Esophagus squamous epithelium (tissue), 5 donors: ENCODE measurements around the gene CDK17. TPM values are rescaled to one million over a fixed set of nuclear protein-coding genes. Genes with fewer than 3 reads are reported as not detected.

Experiments used
- DNase-seq: peaks from one replicate; lab custom pipeline; 2025; lab: John Stamatoyannopoulos, UW
- H3K27ac ChIP-seq, 4 donors: fragments of 200-600 bp; sonication (generic); one replicate each; pipeline ENCODE4 v1.5.1; 2016 to 2019; ENCODE audit warnings: mild to moderate bottlenecking in 1 of 4
- H3K27me3 ChIP-seq, 4 donors: fragments of 200-600 bp; sonication (generic); 1 replicate in 3 of 4; 2 replicates in 1 of 4; pipeline versions ENCODE4 v1.5.1 to v1.6.0; 2017 to 2021; ENCODE audit warnings: antibody characterized with exemption in 1 of 4
- H3K36me3 ChIP-seq, 3 donors: fragments of 200-600 bp; sonication (generic); one replicate each; pipeline ENCODE4 v1.5.1; 2016 to 2019
- H3K4me1 ChIP-seq, 3 donors: fragments of 200-600 bp; sonication (generic); one replicate each; pipeline ENCODE4 v1.5.1; 2017 to 2019
- H3K4me3 ChIP-seq, 4 donors: fragments of 200-600 bp; sonication (generic); 1 replicate in 3 of 4; 2 replicates in 1 of 4; pipeline ENCODE4 v1.5.1; 2016 to 2019; ENCODE audit warnings: mild to moderate bottlenecking in 2 of 4, moderate library complexity in 1 of 4
- H3K9me3 ChIP-seq, 3 donors: fragments of 200-600 bp; sonication (generic); one replicate each; pipeline ENCODE4 v1.5.1; 2016 to 2019
- POLR2A ChIP-seq, 4 donors: fragments of 450-650 bp; IDR thresholded peaks; one replicate each; pipeline ENCODE4 v1.6.1; 2017; ENCODE audit warnings: antibody characterized with exemption in 4 of 4, mild to moderate bottlenecking in 4 of 4, moderate library complexity in 3 of 4
- WGBS, 2 donors: methylation state at CpG; one replicate each; pipeline ENCODE4 v1.1.5; 2018; 5-methylcytosine and 5-hydroxymethylcytosine counted together
- intact Hi-C: fragments of 100-400 bp; cut with DNase I; formaldehyde crosslinking; loops from one replicate; pipeline ENCODE4 v1.15.0; 2022
- total RNA-seq, 4 donors: library from RNA; depleted of rRNA; stranded (reverse); fragments of >200 nt; gene quantifications; one replicate each; pipeline ENCODE4 v1.1.0, GENCODE V29; 2016
- TF ChIP-seq, protein P1 (sequence below), 6 experiments: fragments of 450-650 bp in 4 of 6; fragments of 200-600 bp in 2 of 6; sonication (generic) in 2 of 6; IDR thresholded peaks; one replicate each; pipeline ENCODE4 v1.5.1; 2016 to 2019; ENCODE audit warnings: antibody characterized with exemption in 6 of 6, mild to moderate bottlenecking in 4 of 6, moderate library complexity in 4 of 6
- donor health status: DM: yes; HTN: yes; CAD: no.

CDK17 gene
- total RNA-seq, 4 donors from 2014 or later = 15.4 to 37.4 (median 19.9) TPM

DNA sequence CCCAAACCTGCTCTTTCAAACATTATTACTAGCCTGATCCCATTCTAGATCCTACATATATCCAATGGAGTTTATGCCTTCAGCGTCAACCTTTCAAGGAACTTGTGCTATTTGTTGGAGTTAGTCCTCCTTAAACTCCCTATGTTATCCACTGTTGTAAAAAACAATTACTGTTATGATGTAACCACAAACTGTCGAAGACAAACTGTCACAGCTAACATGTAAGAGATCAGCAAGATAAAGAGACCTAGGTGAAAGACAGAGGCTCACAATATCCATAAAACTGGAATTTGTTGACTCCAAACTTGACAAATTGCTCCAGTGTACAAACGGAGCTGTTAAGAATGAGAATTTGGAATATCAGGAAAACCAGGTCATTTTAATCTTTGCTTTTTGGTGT lies 70.7 kb downstream of the CDK17 start:
- no peak for DNase-seq
- Histone ChIP-seq H3K27me3 (no peaks in the 10 kb centered on the region), H3K4me3 (no peak overlapping the region), H3K36me3 (peaks cover 0 to 42% (median 0%) of the 10 kb centered on the region in 3 donors), H3K4me1 (no peaks in the 10 kb centered on the region), H3K27ac (no peak overlapping the region), H3K9me3 (no peaks in the 10 kb centered on the region)
- intact Hi-C loops = no loop called here
- TF ChIP-seq, protein P1, sequence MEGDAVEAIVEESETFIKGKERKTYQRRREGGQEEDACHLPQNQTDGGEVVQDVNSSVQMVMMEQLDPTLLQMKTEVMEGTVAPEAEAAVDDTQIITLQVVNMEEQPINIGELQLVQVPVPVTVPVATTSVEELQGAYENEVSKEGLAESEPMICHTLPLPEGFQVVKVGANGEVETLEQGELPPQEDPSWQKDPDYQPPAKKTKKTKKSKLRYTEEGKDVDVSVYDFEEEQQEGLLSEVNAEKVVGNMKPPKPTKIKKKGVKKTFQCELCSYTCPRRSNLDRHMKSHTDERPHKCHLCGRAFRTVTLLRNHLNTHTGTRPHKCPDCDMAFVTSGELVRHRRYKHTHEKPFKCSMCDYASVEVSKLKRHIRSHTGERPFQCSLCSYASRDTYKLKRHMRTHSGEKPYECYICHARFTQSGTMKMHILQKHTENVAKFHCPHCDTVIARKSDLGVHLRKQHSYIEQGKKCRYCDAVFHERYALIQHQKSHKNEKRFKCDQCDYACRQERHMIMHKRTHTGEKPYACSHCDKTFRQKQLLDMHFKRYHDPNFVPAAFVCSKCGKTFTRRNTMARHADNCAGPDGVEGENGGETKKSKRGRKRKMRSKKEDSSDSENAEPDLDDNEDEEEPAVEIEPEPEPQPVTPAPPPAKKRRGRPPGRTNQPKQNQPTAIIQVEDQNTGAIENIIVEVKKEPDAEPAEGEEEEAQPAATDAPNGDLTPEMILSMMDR (IDR thresholded peaks at IDR 0.05) = no peak
- TF ChIP-seq POLR2A (IDR thresholded peaks at IDR 0.05) = no peak
- WGBS, 2 donors = 76 to 79% methylated on average over 3 of the region's 3 CpGs

DNA sequence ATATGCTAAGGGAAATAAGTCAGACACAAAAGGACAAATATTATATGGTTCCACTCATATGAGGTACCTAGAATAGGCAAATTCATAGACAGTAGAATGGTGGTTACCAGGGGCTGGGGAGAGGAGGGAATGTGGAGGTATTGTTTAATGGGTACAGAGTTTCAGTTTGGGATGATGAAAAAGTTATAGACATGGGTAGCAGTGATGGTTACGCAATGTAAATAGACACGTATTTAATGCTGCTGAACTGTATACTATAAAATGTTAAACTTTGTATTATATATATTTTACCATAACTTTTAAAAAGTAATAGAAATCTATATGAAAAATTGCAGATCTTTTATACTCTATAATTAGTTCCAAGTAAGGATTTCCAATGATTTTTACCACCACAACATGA lies 71.2 kb downstream of the CDK17 start:
- Histone ChIP-seq H3K27me3 (no peaks in the 10 kb centered on the region), H3K4me3 (no peak overlapping the region), H3K9me3 (no peaks in the 10 kb centered on the region), H3K27ac (no peak overlapping the region), H3K4me1 (no peaks in the 10 kb centered on the region), H3K36me3 (peaks cover 0 to 44% (median 0%) of the 10 kb centered on the region in 3 donors)
- intact Hi-C loops = no loop called here
- TF ChIP-seq, protein P1 (IDR thresholded peaks at IDR 0.05) = no peak
- no peak for TF ChIP-seq POLR2A (IDR thresholded peaks at IDR 0.05)
- 93 to 95% methylated on average over 2 of the region's 2 CpGs for WGBS, 2 donors
- no peak for DNase-seq

DNA sequence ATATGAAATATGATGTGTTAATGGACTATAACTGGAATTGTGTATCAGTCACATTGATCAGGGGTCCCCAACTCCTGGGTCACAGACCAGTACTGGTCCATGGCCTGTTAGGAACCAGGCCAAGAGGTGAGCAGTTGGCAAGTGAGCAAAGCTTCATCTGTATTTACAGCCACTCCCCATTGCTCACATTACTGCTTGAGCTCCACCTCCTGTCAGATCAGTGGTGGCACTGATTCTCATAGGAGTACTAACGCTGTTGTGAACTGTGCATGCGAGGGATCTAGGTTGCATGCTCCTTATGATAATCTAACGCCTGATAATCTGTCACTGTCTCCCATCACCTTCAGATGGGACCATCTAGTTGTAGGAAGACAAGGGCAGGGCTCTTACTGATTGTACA lies 72.3 kb downstream of the CDK17 start:
- Histone ChIP-seq H3K4me3 (no peak overlapping the region), H3K36me3 (peaks cover 0 to 44% (median 0%) of the 10 kb centered on the region in 3 donors), H3K9me3 (no peaks in the 10 kb centered on the region), H3K4me1 (no peaks in the 10 kb centered on the region), H3K27me3 (no peaks in the 10 kb centered on the region), H3K27ac (no peak overlapping the region)
- intact Hi-C loops = no loop called here
- 83 to 93% methylated on average over 3 of the region's 3 CpGs for WGBS, 2 donors
- no peak for DNase-seq
- TF ChIP-seq, protein P1 (IDR thresholded peaks at IDR 0.05) = no peak
- no peak for TF ChIP-seq POLR2A (IDR thresholded peaks at IDR 0.05)

DNA sequence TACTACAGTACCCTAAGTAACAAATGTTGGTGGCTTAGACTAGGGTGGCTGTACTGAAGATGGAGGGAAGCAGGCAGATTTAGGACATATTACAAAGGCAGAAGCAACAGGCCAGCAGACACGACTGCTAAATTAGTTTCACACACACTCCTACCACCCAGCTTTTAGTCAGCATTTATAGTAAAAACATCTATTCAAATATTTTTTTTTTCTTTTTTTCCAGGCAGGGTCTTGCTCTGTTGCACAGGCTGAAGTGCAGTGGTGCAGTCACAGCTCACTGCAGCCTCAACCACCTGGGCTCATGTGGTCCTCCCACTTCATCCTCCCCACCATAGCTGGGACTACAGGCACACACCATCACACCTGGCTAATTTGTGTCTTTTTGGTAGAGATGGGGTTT lies 72.9 kb downstream of the CDK17 start:
- no peaks in the 10 kb centered on the region for H3K4me1 ChIP-seq
- no peaks in the 10 kb centered on the region for H3K27me3 ChIP-seq
- peaks cover 0 to 44% (median 0%) of the 10 kb centered on the region in 3 donors for H3K36me3 ChIP-seq
- no peak for TF ChIP-seq POLR2A (IDR thresholded peaks at IDR 0.05)
- TF ChIP-seq, protein P1 (IDR thresholded peaks at IDR 0.05) = no peak
- H3K4me3 ChIP-seq = no peak overlapping the region
- 77 to 84% methylated on average over 1 of the region's 1 CpG for WGBS, 2 donors
- no peak overlapping the region for H3K27ac ChIP-seq
- H3K9me3 ChIP-seq = no peaks in the 10 kb centered on the region
- DNase-seq = no peak
- intact Hi-C loops = no loop called here

DNA sequence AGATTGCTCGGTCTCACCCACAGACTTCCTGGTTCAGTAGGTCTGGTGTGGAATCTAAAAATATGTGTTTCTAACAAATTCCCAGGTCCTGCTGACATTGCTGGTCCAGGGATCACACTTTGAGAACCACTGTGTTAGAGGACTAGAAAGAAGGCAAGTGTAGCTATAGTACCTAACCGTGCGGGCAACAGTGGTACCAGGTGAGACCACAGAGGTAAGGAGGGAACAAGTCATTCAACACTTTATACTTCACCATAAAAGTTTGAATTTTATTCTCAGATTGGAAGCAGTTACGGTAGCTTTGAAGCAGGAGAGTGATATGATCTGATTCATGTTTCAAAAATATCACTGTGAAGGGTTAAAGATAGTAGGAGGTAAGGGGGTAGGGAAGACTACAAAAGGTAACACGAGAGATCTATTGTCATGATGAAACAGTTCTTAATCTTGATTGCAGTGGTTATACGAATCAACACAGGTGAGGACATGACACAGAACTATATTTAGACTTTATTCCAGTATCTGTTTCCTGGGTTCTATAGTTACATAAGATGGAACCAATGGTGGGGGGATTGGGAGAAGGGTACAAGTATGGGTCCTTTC lies 73.5 kb downstream of the CDK17 start:
- H3K9me3 ChIP-seq = no peaks in the 10 kb centered on the region
- peaks cover 0 to 46% (median 0%) of the 10 kb centered on the region in 3 donors for H3K36me3 ChIP-seq
- no peaks in the 10 kb centered on the region for H3K27me3 ChIP-seq
- no peak for DNase-seq
- WGBS, 2 donors = 70 to 71% methylated on average over 6 of the region's 6 CpGs
- H3K4me1 ChIP-seq = no peaks in the 10 kb centered on the region
- no peak overlapping the region for H3K4me3 ChIP-seq
- TF ChIP-seq, protein P1 (IDR thresholded peaks at IDR 0.05) = no peak
- TF ChIP-seq POLR2A (IDR thresholded peaks at IDR 0.05) = no peak
- H3K27ac ChIP-seq = no peak overlapping the region
- intact Hi-C loops = no loop called here
